ENCODE measurements around the gene CDH3.

- no peak for TF ChIP-seq POLR2A (IDR thresholded peaks at IDR 0.05)
- no peak for TF ChIP-seq CTCF (IDR thresholded peaks at IDR 0.05)
Observed at GRCh38 chr16:68660359-68660795, 15.3 kb downstream of the CDH3 start.

Measured in stomach (tissue), 4 donors.